ENCODE results near the gene COP1.

Gene COP1

GRCh38 chr1:176198413-176198812 lies 8.7 kb downstream of the COP1 start:
- DNase-seq = no peak

GRCh38 chr1:176196728-176197127 lies 10.4 kb downstream of the COP1 start:
- no peak for DNase-seq

- DNase-seq = no peak
Observed at GRCh38 chr1:176195547-176195946, 11.5 kb downstream of the COP1 start.

GRCh38 chr1:176193663-176194062 lies 13.4 kb downstream of the COP1 start:
- no peak for DNase-seq

GRCh38 chr1:176193023-176193422 lies 14.1 kb downstream of the COP1 start:
- no peak for DNase-seq

- DNase-seq = no peak
Observed at GRCh38 chr1:176188604-176189003, 18.5 kb downstream of the COP1 start.

- no peak for DNase-seq
Observed at GRCh38 chr1:176187001-176187400, 20.1 kb downstream of the COP1 start.

GRCh38 chr1:176183618-176184017 lies 23.5 kb downstream of the COP1 start:
- DNase-seq = no peak

- DNase-seq = no peak
Observed at GRCh38 chr1:176178316-176178715, 28.8 kb downstream of the COP1 start.

- no peak for DNase-seq
Observed at GRCh38 chr1:176177764-176178163, 29.3 kb downstream of the COP1 start.

GRCh38 chr1:176174108-176174507 lies 33.0 kb downstream of the COP1 start:
- no peak for DNase-seq

GRCh38 chr1:176172215-176172614 lies 34.9 kb downstream of the COP1 start:
- DNase-seq = no peak

GRCh38 chr1:176167210-176167609 lies 39.9 kb downstream of the COP1 start:
- DNase-seq = no peak

- no peak for DNase-seq
Observed at GRCh38 chr1:176165573-176165972, 41.5 kb downstream of the COP1 start.

- no peak for DNase-seq
Observed at GRCh38 chr1:176164014-176164678, 42.9 kb downstream of the COP1 start.

- DNase-seq = no peak
Observed at GRCh38 chr1:176159993-176160392, 47.1 kb downstream of the COP1 start.

- no peak for DNase-seq
Observed at GRCh38 chr1:176157995-176158394, 49.1 kb downstream of the COP1 start.

- DNase-seq = no peak
Observed at GRCh38 chr1:176149939-176150807, 56.9 kb downstream of the COP1 start.

GRCh38 chr1:176144526-176144925 lies 62.6 kb downstream of the COP1 start:
- DNase-seq = no peak

GRCh38 chr1:176142973-176143372 lies 64.1 kb downstream of the COP1 start:
- no peak for DNase-seq

GRCh38 chr1:176141449-176141848 lies 65.6 kb downstream of the COP1 start:
- DNase-seq = no peak

- DNase-seq = no peak
Observed at GRCh38 chr1:176136891-176137290, 70.2 kb downstream of the COP1 start.

- no peak for DNase-seq
Observed at GRCh38 chr1:176134666-176135065, 72.4 kb downstream of the COP1 start.

GRCh38 chr1:176122282-176122681 lies 84.8 kb downstream of the COP1 start:
- no peak for DNase-seq
